Esophagus (tissue), 2 donors: ENCODE data around the gene TTC28. TPM values are rescaled to one million over a fixed set of nuclear protein-coding genes. Genes with fewer than 3 reads are reported as not detected.

Experiments
- H3K27ac ChIP-seq, 2 donors: one replicate each; pipeline ENCODE4 v1.5.1; 2013; ENCODE audit warnings: low read depth in 2 of 2, mild to moderate bottlenecking in 2 of 2, inconsistent platforms in 1 of 2, low read length in 1 of 2, moderate library complexity in 1 of 2
- H3K27me3 ChIP-seq, 2 donors: one replicate each; pipeline ENCODE4 v1.6.1; 2013; ENCODE audit warnings: low read length in 2 of 2, control low read depth in 1 of 2, mild to moderate bottlenecking in 1 of 2; ENCODE audit not compliant: insufficient read depth in 2 of 2, control insufficient read depth in 1 of 2
- H3K36me3 ChIP-seq, 2 donors: one replicate each; pipeline ENCODE4 v1.6.1; 2013; ENCODE audit warnings: low read length in 1 of 2; ENCODE audit not compliant: control insufficient read depth in 2 of 2, insufficient read depth in 2 of 2
- H3K4me1 ChIP-seq, 2 donors: one replicate each; pipeline ENCODE4 v1.6.1; 2013; ENCODE audit warnings: low read length in 1 of 2; ENCODE audit not compliant: control insufficient read depth in 2 of 2, insufficient read depth in 2 of 2
- H3K4me3 ChIP-seq, 2 donors: one replicate each; pipeline ENCODE4 v1.5.1; 2013; ENCODE audit warnings: low read length in 2 of 2, mild to moderate bottlenecking in 2 of 2, low read depth in 1 of 2, moderate library complexity in 1 of 2
- H3K9me3 ChIP-seq, 2 donors: one replicate each; pipeline ENCODE4 v1.6.1; 2013; ENCODE audit warnings: mild to moderate bottlenecking in 2 of 2, low read depth in 1 of 2, low read length in 1 of 2, moderate library complexity in 1 of 2; ENCODE audit not compliant: control insufficient read depth in 2 of 2, insufficient read depth in 1 of 2
- WGBS, 2 donors: extraction: QIAGEN DNeasy Blood & Tissue Kit; methylation state at CpG; one replicate each; pipeline ENCODE4 v1.1.7; 2013; 5-methylcytosine and 5-hydroxymethylcytosine counted together
- polyA plus RNA-seq, 2 donors: library from polyadenylated mRNA; stranded (reverse); fragments of 200-250 nt; gene quantifications; one replicate each; pipeline ENCODE4 v1.2.3, GENCODE V29; 2013
- donor health status: healthy with polysubstance abuse.
- donor health status: Bipolar disorder and iron deficiency.

TTC28 gene
- polyA plus RNA-seq, 2 donors = 1.4 to 2.6 TPM

GRCh38 chr22:28004021-28004420 is 675.6 kb downstream of the TTC28 start:
- Histone ChIP-seq H3K27me3 (no peaks in the 10 kb centered on the region), H3K36me3 (peaks cover 0 to 3% of the 10 kb centered on the region in 2 donors), H3K27ac (no peak overlapping the region), H3K9me3 (no peaks in the 10 kb centered on the region), H3K4me3 (no peak overlapping the region), H3K4me1 (peaks cover 0 to 3% of the 10 kb centered on the region in 2 donors)
- WGBS, 2 donors = 88 to 93% methylated on average over 6 of the region's 6 CpGs

- Histone ChIP-seq H3K4me3 (no peak overlapping the region), H3K27ac (peak overlapping the region in 1 of 2 donors; percentile 15), H3K36me3 (peaks cover 0 to 8% of the 10 kb centered on the region in 2 donors), H3K27me3 (no peaks in the 10 kb centered on the region), H3K4me1 (peaks cover 0 to 3% of the 10 kb centered on the region in 2 donors), H3K9me3 (no peaks in the 10 kb centered on the region)
- WGBS, 2 donors = 81 to 82% methylated on average over 8 of the region's 8 CpGs
Observed at GRCh38 chr22:28002863-28003565, 676.6 kb downstream of the TTC28 start.

GRCh38 chr22:28002181-28002700 is 677.4 kb downstream of the TTC28 start:
- Histone ChIP-seq H3K36me3 (peaks cover 0 to 9% of the 10 kb centered on the region in 2 donors), H3K27ac (peak overlapping the region in 1 of 2 donors; percentile 18), H3K4me1 (peaks cover 0 to 3% of the 10 kb centered on the region in 2 donors), H3K4me3 (no peak overlapping the region), H3K9me3 (no peaks in the 10 kb centered on the region), H3K27me3 (no peaks in the 10 kb centered on the region)
- WGBS, 2 donors = 92 to 93% methylated on average over 13 of the region's 13 CpGs

DNA sequence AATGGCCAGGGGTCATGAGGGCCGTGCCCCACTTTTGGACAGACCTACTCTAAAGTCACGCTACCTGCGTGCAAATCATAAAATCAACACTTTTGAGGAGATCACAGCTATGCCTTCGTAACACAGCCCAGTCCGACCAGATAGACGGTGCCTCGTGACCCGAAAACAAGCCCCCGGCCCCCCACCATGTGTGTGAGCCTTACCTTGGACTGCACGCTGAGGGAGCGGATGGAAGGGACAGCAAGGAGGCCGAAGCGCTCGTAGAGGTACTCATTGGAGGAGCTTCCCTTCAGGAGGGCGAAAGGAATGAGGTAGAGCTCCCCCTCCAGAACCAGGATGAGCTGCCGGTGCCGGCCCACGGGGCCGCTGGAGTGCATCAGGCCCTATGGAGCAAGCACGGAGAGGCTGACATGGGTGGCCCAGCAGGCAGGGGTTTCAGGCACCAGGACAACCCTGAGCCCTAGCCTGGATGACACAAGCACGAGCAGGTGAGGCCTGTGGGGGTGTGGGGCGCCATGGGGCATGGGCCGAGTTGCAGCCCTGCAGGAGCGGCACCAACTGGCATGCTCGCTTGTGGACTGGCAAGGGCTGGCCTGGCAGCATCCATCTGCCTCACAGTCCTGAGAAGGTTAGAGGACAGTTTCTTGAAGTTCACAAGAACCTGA is 678.3 kb downstream of the TTC28 start:
- Histone ChIP-seq H3K4me1 (peaks cover 0 to 3% of the 10 kb centered on the region in 2 donors), H3K36me3 (peaks cover 0 to 9% of the 10 kb centered on the region in 2 donors), H3K27me3 (no peaks in the 10 kb centered on the region), H3K27ac (no peak overlapping the region), H3K4me3 (no peak overlapping the region), H3K9me3 (no peaks in the 10 kb centered on the region)
- 95% methylated on average over 25 of the region's 25 CpGs for WGBS, 2 donors

DNA sequence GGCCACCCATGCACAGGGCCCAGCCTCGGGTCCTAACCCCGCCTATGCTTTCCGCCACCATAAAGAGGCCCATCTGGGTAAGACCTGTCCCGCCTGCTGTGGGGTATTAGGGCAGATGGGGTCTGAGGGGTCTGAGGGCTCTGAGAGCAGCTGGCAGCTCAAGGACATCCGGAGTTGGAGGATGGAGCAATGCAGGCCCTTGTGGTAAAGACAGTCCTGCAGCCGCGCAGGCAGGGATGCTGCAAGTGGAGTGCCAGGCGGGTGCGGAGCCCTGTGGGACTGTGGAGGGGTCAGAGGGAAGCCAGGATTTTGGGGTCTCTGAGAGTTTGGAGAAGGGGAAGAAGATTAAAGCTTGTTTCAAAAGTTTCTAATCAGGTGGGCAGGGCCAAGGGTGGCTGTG is 679.3 kb downstream of the TTC28 start:
- no peaks in the 10 kb centered on the region for H3K27me3 ChIP-seq
- H3K27ac ChIP-seq = no peak overlapping the region
- peaks cover 0 to 3% of the 10 kb centered on the region in 2 donors for H3K4me1 ChIP-seq
- WGBS, 2 donors = 94 to 96% methylated on average over 9 of the region's 9 CpGs
- H3K9me3 ChIP-seq = no peaks in the 10 kb centered on the region
- peaks cover 0 to 11% of the 10 kb centered on the region in 2 donors for H3K36me3 ChIP-seq
- no peak overlapping the region for H3K4me3 ChIP-seq

- WGBS, 2 donors = 95 to 97% methylated on average over 6 of the region's 6 CpGs
- H3K36me3 ChIP-seq = peaks cover 0 to 9% of the 10 kb centered on the region in 2 donors
- H3K27me3 ChIP-seq = no peaks in the 10 kb centered on the region
- H3K4me1 ChIP-seq = peaks cover 0 to 3% of the 10 kb centered on the region in 2 donors
- H3K4me3 ChIP-seq = no peak overlapping the region
- H3K9me3 ChIP-seq = no peaks in the 10 kb centered on the region
- H3K27ac ChIP-seq = no peak overlapping the region
Observed at GRCh38 chr22:27999876-28000275, 679.8 kb downstream of the TTC28 start.

DNA sequence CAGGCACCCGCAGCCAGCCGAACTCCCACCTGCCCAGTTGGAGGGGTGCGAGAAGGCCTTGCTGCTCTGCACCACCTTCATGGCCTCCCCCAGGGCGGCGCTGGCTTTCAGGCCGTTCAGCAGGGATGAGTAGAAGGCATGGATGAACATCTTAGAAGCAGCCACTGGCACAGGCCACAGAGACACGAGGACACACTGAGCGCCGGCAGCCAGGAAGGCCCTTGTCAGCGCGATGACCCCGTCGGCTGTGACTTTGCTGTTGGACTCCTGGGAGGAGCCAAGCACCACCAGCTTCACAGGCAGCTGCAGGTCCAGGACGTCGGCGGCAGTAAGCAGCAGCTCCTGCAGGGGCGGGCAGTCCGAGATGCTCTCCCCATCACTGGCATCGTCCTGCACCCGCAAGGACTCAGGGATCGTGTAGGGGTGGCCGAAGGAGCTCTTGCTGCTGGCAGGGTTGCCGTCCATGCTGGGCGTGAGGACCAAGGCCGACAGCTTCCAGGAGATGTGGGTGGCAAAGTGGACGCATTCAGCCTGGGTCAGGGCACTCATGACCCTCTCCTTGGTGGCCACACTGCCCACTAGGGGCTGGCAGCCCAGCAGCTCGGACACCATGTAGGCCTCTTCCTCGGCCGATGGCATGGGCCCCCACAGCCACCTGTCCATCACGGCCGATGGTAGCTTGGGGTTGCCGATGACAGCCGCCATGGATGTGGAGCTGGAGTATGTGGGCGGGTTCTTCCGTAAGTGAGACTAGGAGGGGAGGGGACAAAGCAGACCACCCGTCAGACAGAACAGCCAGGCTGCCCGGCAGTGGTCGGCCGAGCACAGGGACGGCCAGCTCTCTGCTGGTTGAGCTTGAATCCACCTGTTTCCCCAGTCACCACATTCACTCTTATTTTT is 680.9 kb downstream of the TTC28 start:
- 94 to 95% methylated on average over 40 of the region's 40 CpGs for WGBS, 2 donors

DNA sequence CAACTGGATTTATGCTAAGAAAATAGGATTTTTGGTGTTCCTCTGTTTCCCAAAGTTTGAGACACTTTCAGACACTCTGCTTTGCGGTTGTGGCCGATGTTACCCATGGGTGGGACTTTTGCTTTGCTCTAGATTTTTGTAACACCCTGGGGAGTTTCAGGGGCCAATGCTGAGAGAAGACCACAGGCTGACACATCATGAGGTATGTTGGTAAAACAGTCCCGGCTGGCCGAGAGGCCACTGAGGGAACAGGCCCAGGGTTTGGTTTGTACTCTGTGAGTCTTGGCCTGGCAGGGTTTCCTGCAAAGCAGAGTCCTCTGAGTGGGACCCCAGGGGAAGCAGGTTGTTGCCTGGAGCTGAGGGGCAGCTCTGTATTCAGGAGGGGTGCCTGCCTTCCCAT is 682.1 kb downstream of the TTC28 start:
- no peak overlapping the region for H3K4me3 ChIP-seq
- no peaks in the 10 kb centered on the region for H3K9me3 ChIP-seq
- WGBS, 2 donors = 90 to 95% methylated on average over 4 of the region's 4 CpGs
- H3K27ac ChIP-seq = no peak overlapping the region
- H3K27me3 ChIP-seq = no peaks in the 10 kb centered on the region
- H3K4me1 ChIP-seq = peaks cover 0 to 3% of the 10 kb centered on the region in 2 donors
- peaks cover 0 to 14% of the 10 kb centered on the region in 2 donors for H3K36me3 ChIP-seq

More for the DNA sequence above, 680.9 kb downstream of the TTC28 start:
- H3K4me3 ChIP-seq = no peak overlapping the region
- peaks cover 0 to 9% of the 10 kb centered on the region in 2 donors for H3K36me3 ChIP-seq
- no peaks in the 10 kb centered on the region for H3K27me3 ChIP-seq
- H3K9me3 ChIP-seq = no peaks in the 10 kb centered on the region
- H3K4me1 ChIP-seq = peaks cover 0 to 3% of the 10 kb centered on the region in 2 donors
- no peak overlapping the region for H3K27ac ChIP-seq

DNA sequence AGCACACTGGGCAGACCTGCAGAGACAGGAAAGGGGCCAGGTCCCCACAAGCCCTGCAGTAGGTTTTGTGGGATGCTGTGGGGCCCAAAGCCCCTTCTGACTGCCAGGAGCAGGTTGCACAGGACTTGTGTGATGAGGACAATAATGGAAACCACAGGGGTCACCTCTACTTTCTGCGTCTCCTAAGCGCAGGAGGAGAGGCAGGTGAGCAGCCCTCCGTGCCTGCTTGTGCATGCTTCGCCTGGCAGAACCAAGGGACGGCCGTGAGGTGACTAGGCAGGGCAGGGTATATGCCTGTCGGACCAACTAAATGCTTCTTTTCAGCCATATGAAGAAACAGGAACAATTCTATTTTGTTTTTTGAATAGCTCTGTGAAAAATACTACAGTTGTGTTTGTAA is 682.7 kb downstream of the TTC28 start:
- WGBS, 2 donors = 68 to 91% methylated on average over 7 of the region's 7 CpGs
- Histone ChIP-seq H3K4me1 (peaks cover 0 to under 1% of the 10 kb centered on the region in 2 donors), H3K9me3 (no peaks in the 10 kb centered on the region), H3K36me3 (peaks cover 0 to 19% of the 10 kb centered on the region in 2 donors), H3K27me3 (no peaks in the 10 kb centered on the region), H3K27ac (no peak overlapping the region), H3K4me3 (no peak overlapping the region)
